ENCODE results near the gene ARL5C.
A peak's percentile ranks its signal among the peaks of the same experiment; 100 is the strongest.

The ARL5C gene

GRCh38 chr17:39212195-39212810 lies 46.3 kb upstream of the ARL5C start:
- no peak for TF ChIP-seq EZH2phosphoT487 (IDR thresholded peaks at IDR 0.05; ENCODE audit: borderline replicate concordance, low read length)
- TF ChIP-seq CTCF (IDR thresholded peaks at IDR 0.05; ENCODE audit: low read depth, low read length, poor library complexity, severe bottlenecking) = no peak
- no peaks in the 10 kb centered on the region for H3K36me3 ChIP-seq (ENCODE audit: control insufficient read depth, low read length)
- H3K27me3 ChIP-seq (ENCODE audit: control insufficient read depth, low read length) = peaks cover 4% of the 10 kb centered on the region
- no peak overlapping the region for H3K4me2 ChIP-seq (ENCODE audit: low read length)
- peaks cover 43% of the 10 kb centered on the region for H3K4me1 ChIP-seq (ENCODE audit: control insufficient read depth, low read length)
- H3K79me2 ChIP-seq (ENCODE audit: control insufficient read depth, low read length) = no peaks in the 10 kb centered on the region
- H3K9me3 ChIP-seq (ENCODE audit: control insufficient read depth, insufficient read depth, low read length) = no peaks in the 10 kb centered on the region
- H3F3A ChIP-seq (ENCODE audit: control insufficient read depth, insufficient read depth) = peaks cover 18% of the 10 kb centered on the region
- H3K9me2 ChIP-seq (replicated peaks; ENCODE audit: control insufficient read depth, low read length) = no peaks in the 10 kb centered on the region
- no peaks in the 10 kb centered on the region for H4K20me1 ChIP-seq (ENCODE audit: control insufficient read depth, insufficient read depth, low read depth, low read length)
- H3K27ac ChIP-seq (ENCODE audit: low read depth, low read length) = no peak overlapping the region
- no peak overlapping the region for H3K4me3 ChIP-seq (ENCODE audit: low read length)

- H3K4me2 ChIP-seq (ENCODE audit: low read length) = peak overlapping the region; percentile 86
- no peaks in the 10 kb centered on the region for H4K20me1 ChIP-seq (ENCODE audit: control insufficient read depth, insufficient read depth, low read depth, low read length)
- H3K4me1 ChIP-seq (ENCODE audit: control insufficient read depth, low read length) = peaks cover 53% of the 10 kb centered on the region
- no peaks in the 10 kb centered on the region for H3K9me3 ChIP-seq (ENCODE audit: control insufficient read depth, insufficient read depth, low read length)
- TF ChIP-seq EZH2phosphoT487 (IDR thresholded peaks at IDR 0.05; ENCODE audit: borderline replicate concordance, low read length) (no peak), CTCF (IDR thresholded peaks at IDR 0.05; ENCODE audit: low read depth, low read length, poor library complexity, severe bottlenecking) (no peak)
- H3K4me3 ChIP-seq (ENCODE audit: low read length) = peak overlapping the region; percentile 73
- peaks cover 2% of the 10 kb centered on the region for H3K36me3 ChIP-seq (ENCODE audit: control insufficient read depth, low read length)
- H3K27me3 ChIP-seq (ENCODE audit: control insufficient read depth, low read length) = no peaks in the 10 kb centered on the region; the same call in 1 of the 2 replicates
- H3F3A ChIP-seq (ENCODE audit: control insufficient read depth, insufficient read depth) = peaks cover 28% of the 10 kb centered on the region
- peak overlapping the region; percentile 94 for H3K27ac ChIP-seq (ENCODE audit: low read depth, low read length)
- no peaks in the 10 kb centered on the region for H3K79me2 ChIP-seq (ENCODE audit: control insufficient read depth, low read length)
- H3K9me2 ChIP-seq (replicated peaks; ENCODE audit: control insufficient read depth, low read length) = no peaks in the 10 kb centered on the region
Measured at GRCh38 chr17:39210093-39210434, 44.1 kb upstream of the ARL5C start.

- peak overlapping the region; percentile 73 for H3K4me3 ChIP-seq (ENCODE audit: low read length)
- peak overlapping the region; percentile 86 for H3K4me2 ChIP-seq (ENCODE audit: low read length)
- TF ChIP-seq CTCF (IDR thresholded peaks at IDR 0.05; ENCODE audit: low read depth, low read length, poor library complexity, severe bottlenecking) (no peak), EZH2phosphoT487 (IDR thresholded peaks at IDR 0.05; ENCODE audit: borderline replicate concordance, low read length) (no peak)
- peak overlapping the region; percentile 94 for H3K27ac ChIP-seq (ENCODE audit: low read depth, low read length)
- no peaks in the 10 kb centered on the region for H3K9me2 ChIP-seq (replicated peaks; ENCODE audit: control insufficient read depth, low read length)
- H4K20me1 ChIP-seq (ENCODE audit: control insufficient read depth, insufficient read depth, low read depth, low read length) = no peaks in the 10 kb centered on the region
- no peaks in the 10 kb centered on the region for H3K27me3 ChIP-seq (ENCODE audit: control insufficient read depth, low read length)
- peaks cover 59% of the 10 kb centered on the region for H3K4me1 ChIP-seq (ENCODE audit: control insufficient read depth, low read length)
- peaks cover 33% of the 10 kb centered on the region for H3F3A ChIP-seq (ENCODE audit: control insufficient read depth, insufficient read depth)
- peaks cover 7% of the 10 kb centered on the region for H3K36me3 ChIP-seq (ENCODE audit: control insufficient read depth, low read length)
- H3K9me3 ChIP-seq (ENCODE audit: control insufficient read depth, insufficient read depth, low read length) = no peaks in the 10 kb centered on the region
- H3K79me2 ChIP-seq (ENCODE audit: control insufficient read depth, low read length) = no peaks in the 10 kb centered on the region
Measured at GRCh38 chr17:39209317-39210092, 43.5 kb upstream of the ARL5C start.

All from DOHH2 (cell line).